ENCODE data around the gene CBLB.

DNA sequence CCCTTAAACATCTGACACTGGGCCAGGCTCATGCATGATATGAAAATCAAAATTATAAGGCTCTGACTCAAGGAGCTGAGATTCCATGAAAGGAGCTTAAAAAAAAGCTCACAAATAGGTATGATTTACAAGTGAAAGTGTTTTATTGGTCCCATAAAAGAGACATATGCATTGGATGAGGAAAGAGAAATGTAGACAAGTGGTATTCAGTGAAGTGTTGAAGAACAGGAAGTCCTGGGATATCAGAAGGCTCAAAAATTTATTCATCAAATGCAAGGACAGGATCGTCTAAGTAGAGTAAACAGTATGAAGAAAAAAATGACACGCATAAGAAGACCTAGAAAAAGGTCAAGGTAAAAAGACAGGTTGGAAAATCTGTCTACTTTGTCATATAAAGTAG, 188.9 kb downstream of the CBLB start:
- TF ChIP-seq, protein P1, sequence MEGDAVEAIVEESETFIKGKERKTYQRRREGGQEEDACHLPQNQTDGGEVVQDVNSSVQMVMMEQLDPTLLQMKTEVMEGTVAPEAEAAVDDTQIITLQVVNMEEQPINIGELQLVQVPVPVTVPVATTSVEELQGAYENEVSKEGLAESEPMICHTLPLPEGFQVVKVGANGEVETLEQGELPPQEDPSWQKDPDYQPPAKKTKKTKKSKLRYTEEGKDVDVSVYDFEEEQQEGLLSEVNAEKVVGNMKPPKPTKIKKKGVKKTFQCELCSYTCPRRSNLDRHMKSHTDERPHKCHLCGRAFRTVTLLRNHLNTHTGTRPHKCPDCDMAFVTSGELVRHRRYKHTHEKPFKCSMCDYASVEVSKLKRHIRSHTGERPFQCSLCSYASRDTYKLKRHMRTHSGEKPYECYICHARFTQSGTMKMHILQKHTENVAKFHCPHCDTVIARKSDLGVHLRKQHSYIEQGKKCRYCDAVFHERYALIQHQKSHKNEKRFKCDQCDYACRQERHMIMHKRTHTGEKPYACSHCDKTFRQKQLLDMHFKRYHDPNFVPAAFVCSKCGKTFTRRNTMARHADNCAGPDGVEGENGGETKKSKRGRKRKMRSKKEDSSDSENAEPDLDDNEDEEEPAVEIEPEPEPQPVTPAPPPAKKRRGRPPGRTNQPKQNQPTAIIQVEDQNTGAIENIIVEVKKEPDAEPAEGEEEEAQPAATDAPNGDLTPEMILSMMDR (IDR thresholded peaks at IDR 0.05; ENCODE audit: borderline replicate concordance, extremely low read depth, low read length, poor library complexity, severe bottlenecking): no peak
- TF ChIP-seq EZH2 (IDR thresholded peaks at IDR 0.05; ENCODE audit: borderline replicate concordance, low read depth, low read length, severe bottlenecking): no peak
